Neuronal stem cell (in vitro differentiated cells): ENCODE results near the gene TLX1.
A peak's percentile ranks its signal among the peaks of the same experiment; 100 is the strongest.

ENCODE experiments used
- DNase-seq: peaks from one replicate; pipeline ENCODE4 v3.0.0-alpha.2; 2013; ENCODE audit warnings: low spot score
- H2AFZ ChIP-seq: one replicate; pipeline ENCODE4 v1.6.1; 2013; ENCODE audit warnings: mild to moderate bottlenecking, low read length, inconsistent platforms
- H2AK5ac ChIP-seq: 2 replicates; pipeline ENCODE4 v1.6.1; 2013; ENCODE audit warnings: low read depth, mild to moderate bottlenecking, inconsistent platforms, low read length, moderate library complexity, mixed read lengths
- H2BK120ac ChIP-seq: 2 replicates; pipeline ENCODE4 v1.6.1; 2013; ENCODE audit warnings: low read depth, mild to moderate bottlenecking, inconsistent platforms, low read length, moderate library complexity, mixed read lengths
- H2BK12ac ChIP-seq: one replicate; pipeline ENCODE4 v1.6.1; 2013; ENCODE audit warnings: low read length, inconsistent platforms
- H2BK15ac ChIP-seq: 2 replicates; pipeline ENCODE4 v1.6.1; 2013; ENCODE audit warnings: mild to moderate bottlenecking, low read length, inconsistent platforms, mixed read lengths
- H2BK5ac ChIP-seq: one replicate; pipeline ENCODE4 v1.6.1; 2013; ENCODE audit warnings: inconsistent platforms, mild to moderate bottlenecking, low read length, moderate library complexity
- H3K14ac ChIP-seq: one replicate; pipeline ENCODE4 v1.6.1; 2013; ENCODE audit warnings: low read length, inconsistent platforms
- H3K18ac ChIP-seq: 2 replicates; pipeline ENCODE4 v1.6.1; 2013; ENCODE audit warnings: low read length, inconsistent platforms
- H3K23ac ChIP-seq: 2 replicates; pipeline ENCODE4 v1.6.1; 2013; ENCODE audit warnings: low read depth, mild to moderate bottlenecking, mixed read lengths, low read length, inconsistent platforms; ENCODE audit not compliant: poor library complexity
- H3K27ac ChIP-seq: replicated peaks from 3 replicates; pipeline ENCODE4 v1.5.1; 2013; ENCODE audit warnings: low read length, inconsistent platforms
- H3K27me3 ChIP-seq, 3 experiments: 2 replicates each; pipeline ENCODE4 v1.6.1; 2013; ENCODE audit warnings: low read length in 3 of 3, mild to moderate bottlenecking in 2 of 3, inconsistent platforms in 1 of 3, low read depth in 1 of 3, mixed read lengths in 1 of 3, moderate library complexity in 1 of 3; ENCODE audit not compliant: control insufficient read depth in 3 of 3, insufficient read depth in 3 of 3
- H3K36me3 ChIP-seq, 2 donors: replicated peaks in 1 of 2; 2 replicates each; pipeline ENCODE4 v1.6.1; 2013; ENCODE audit warnings: low read length in 2 of 2; ENCODE audit not compliant: control insufficient read depth in 2 of 2, insufficient read depth in 2 of 2
- H3K4ac ChIP-seq: 2 replicates; pipeline ENCODE4 v1.6.1; 2013; ENCODE audit warnings: inconsistent platforms, mild to moderate bottlenecking, low read length, moderate library complexity
- H3K4me1 ChIP-seq, 2 donors: 1 replicate in 1 of 2; 2 replicates in 1 of 2; pipeline ENCODE4 v1.6.1; 2013; ENCODE audit warnings: low read length in 2 of 2, low read depth in 1 of 2; ENCODE audit not compliant: control insufficient read depth in 2 of 2, insufficient read depth in 1 of 2
- H3K4me2 ChIP-seq: one replicate; pipeline ENCODE4 v1.6.1; 2013; ENCODE audit warnings: mild to moderate bottlenecking, low read length, inconsistent platforms; ENCODE audit not compliant: insufficient read depth, poor library complexity, severe bottlenecking
- H3K4me3 ChIP-seq, 2 donors: 2 replicates each; pipeline ENCODE4 v1.5.1; 2013; ENCODE audit warnings: low read length in 2 of 2, mild to moderate bottlenecking in 2 of 2, inconsistent platforms in 1 of 2, moderate library complexity in 1 of 2
- H3K79me1 ChIP-seq: one replicate; pipeline ENCODE4 v1.6.1; 2013; ENCODE audit warnings: low read depth, mild to moderate bottlenecking, inconsistent platforms, low read length, moderate library complexity
- H3K9ac ChIP-seq: one replicate; pipeline ENCODE4 v1.6.1; 2013; ENCODE audit warnings: mild to moderate bottlenecking, low read depth, low read length, inconsistent platforms; ENCODE audit not compliant: poor library complexity
- H3K9me3 ChIP-seq, 2 donors: replicated peaks in 1 of 2; 2 replicates each; pipeline versions ENCODE3 to v1.6.1; 2013; ENCODE audit warnings: low read length in 2 of 2, mild to moderate bottlenecking in 2 of 2, inconsistent platforms in 1 of 2, low read depth in 1 of 2, mixed read lengths in 1 of 2, moderate library complexity in 1 of 2; ENCODE audit not compliant: control insufficient read depth in 2 of 2, insufficient read depth in 1 of 2
- H4K8ac ChIP-seq: one replicate; pipeline ENCODE4 v1.6.1; 2013; ENCODE audit warnings: low read depth, mild to moderate bottlenecking, inconsistent platforms, low read length, moderate library complexity
- H4K91ac ChIP-seq: one replicate; pipeline ENCODE4 v1.6.1; 2013; ENCODE audit warnings: low read length, low read depth, mild to moderate bottlenecking, inconsistent platforms; ENCODE audit not compliant: poor library complexity
- WGBS, 2 donors: extraction: QIAGEN DNeasy Blood & Tissue Kit; methylation state at CpG; one replicate each; pipeline ENCODE4 v1.1.7; 2013; ENCODE audit warnings: missing lambda C conversion rate in 2 of 2, mixed read lengths in 1 of 2; ENCODE audit not compliant: insufficient read length in 2 of 2, insufficient replicate concordance in 1 of 2; ENCODE audit errors: extremely low coverage in 2 of 2; 5-methylcytosine and 5-hydroxymethylcytosine counted together

Gene TLX1

GRCh38 chr10:101155896-101156295 is 24.8 kb downstream of the TLX1 start:
- Histone ChIP-seq H4K91ac (no peak overlapping the region), H2BK120ac (no peak overlapping the region), H3K36me3 (no peaks in the 10 kb centered on the region), H2AK5ac (no peak overlapping the region), H3K9me3 (peaks cover 0 to 6% of the 10 kb centered on the region in 2 donors), H3K14ac (no peak overlapping the region), H3K4me2 (no peak overlapping the region), H2AFZ (no peak overlapping the region), H3K4me1 (no peaks in the 10 kb centered on the region), H2BK15ac (no peak overlapping the region), H3K23ac (no peak overlapping the region), H3K9ac (no peak overlapping the region), H2BK12ac (no peak overlapping the region), H3K4me3 (no peak overlapping the region), H2BK5ac (no peak overlapping the region), H3K79me1 (no peaks in the 10 kb centered on the region), H3K27me3 (peaks cover 0 to 56% (median 24%) of the 10 kb centered on the region in 3 experiments), H3K18ac (no peak overlapping the region), H4K8ac (no peak overlapping the region), H3K4ac (no peak overlapping the region), H3K27ac (no peak overlapping the region)
- DNase-seq = no peak
- no CpG with 5 or more reads among the region's 3 CpGs for WGBS, 2 donors

GRCh38 chr10:101157756-101158458 is 26.8 kb downstream of the TLX1 start:
- Histone ChIP-seq H3K4me3 (no peak overlapping the region), H3K14ac (no peak overlapping the region), H3K4me2 (no peak overlapping the region), H3K27me3 (peaks cover 0 to 54% (median 20%) of the 10 kb centered on the region in 3 experiments), H3K79me1 (no peaks in the 10 kb centered on the region), H4K8ac (no peak overlapping the region), H3K9me3 (peaks cover 0 to 6% of the 10 kb centered on the region in 2 donors), H3K18ac (no peak overlapping the region), H3K9ac (no peak overlapping the region), H4K91ac (no peak overlapping the region), H2BK120ac (no peak overlapping the region), H2BK12ac (no peak overlapping the region), H2AK5ac (no peak overlapping the region), H2AFZ (no peak overlapping the region), H3K36me3 (no peaks in the 10 kb centered on the region), H2BK5ac (no peak overlapping the region), H3K4ac (no peak overlapping the region), H3K4me1 (no peaks in the 10 kb centered on the region), H3K23ac (no peak overlapping the region), H3K27ac (no peak overlapping the region), H2BK15ac (no peak overlapping the region)
- no CpG with 5 or more reads among the region's 6 CpGs for WGBS, 2 donors
- DNase-seq = no peak

GRCh38 chr10:101158459-101159058 is 27.5 kb downstream of the TLX1 start:
- no CpG with 5 or more reads among the region's 4 CpGs for WGBS, 2 donors
- H2BK5ac ChIP-seq = no peak overlapping the region

GRCh38 chr10:101161494-101162299 is 30.6 kb downstream of the TLX1 start:
- Histone ChIP-seq H3K4ac (no peak overlapping the region), H3K4me1 (no peaks in the 10 kb centered on the region), H2AFZ (peak overlapping the region; percentile 57), H3K23ac (no peak overlapping the region), H3K79me1 (no peaks in the 10 kb centered on the region), H4K91ac (no peak overlapping the region), H3K9me3 (peaks cover 0 to 6% of the 10 kb centered on the region in 2 donors), H3K14ac (no peak overlapping the region), H3K4me3 (no peak overlapping the region), H4K8ac (no peak overlapping the region), H2BK15ac (no peak overlapping the region), H3K4me2 (no peak overlapping the region), H3K18ac (no peak overlapping the region), H2BK120ac (no peak overlapping the region), H3K27ac (no peak overlapping the region), H3K27me3 (peaks cover 0 to 42% (median 19%) of the 10 kb centered on the region in 3 experiments), H3K9ac (no peak overlapping the region), H3K36me3 (no peaks in the 10 kb centered on the region), H2BK5ac (no peak overlapping the region), H2AK5ac (no peak overlapping the region), H2BK12ac (no peak overlapping the region)
- WGBS, 2 donors = no CpG with 5 or more reads among the region's 20 CpGs
- DNase-seq = peak; percentile 84

More at GRCh38 chr10:101158459-101159058, 27.5 kb downstream of the TLX1 start:
- peaks cover 0 to 56% (median 22%) of the 10 kb centered on the region in 3 experiments for H3K27me3 ChIP-seq
- H3K14ac ChIP-seq = no peak overlapping the region
- H3K4me3 ChIP-seq = no peak overlapping the region
- no peak overlapping the region for H4K91ac ChIP-seq
- H2AFZ ChIP-seq = no peak overlapping the region
- no peak overlapping the region for H2AK5ac ChIP-seq
- DNase-seq = no peak
- no peak overlapping the region for H2BK120ac ChIP-seq
- H2BK12ac ChIP-seq = no peak overlapping the region
- no peak overlapping the region for H4K8ac ChIP-seq
- H3K4me1 ChIP-seq = no peaks in the 10 kb centered on the region
- H2BK15ac ChIP-seq = no peak overlapping the region
- no peaks in the 10 kb centered on the region for H3K79me1 ChIP-seq
- no peak overlapping the region for H3K27ac ChIP-seq
- H3K23ac ChIP-seq = no peak overlapping the region
- H3K4me2 ChIP-seq = no peak overlapping the region
- H3K36me3 ChIP-seq = no peaks in the 10 kb centered on the region
- H3K9ac ChIP-seq = no peak overlapping the region
- H3K9me3 ChIP-seq = peaks cover 0 to 6% of the 10 kb centered on the region in 2 donors
- no peak overlapping the region for H3K4ac ChIP-seq
- no peak overlapping the region for H3K18ac ChIP-seq
